Testis (tissue), 2 donors: ENCODE results near the gene GRM4.

Experiments
- POLR2A ChIP-seq: fragments of 450-650 bp; IDR thresholded peaks from one replicate; pipeline ENCODE4 v1.6.1; 2017; ENCODE audit warnings: antibody characterized with exemption, mild to moderate bottlenecking, moderate library complexity
- TF ChIP-seq, protein P1 (sequence below), 3 experiments: fragments of 450-650 bp in 2 of 3; fragments of 200-600 bp in 1 of 3; sonication (generic) in 1 of 3; IDR thresholded peaks; one replicate each; pipeline ENCODE4 v1.5.1; 2016 to 2019; ENCODE audit warnings: antibody characterized with exemption in 3 of 3, mild to moderate bottlenecking in 2 of 3, moderate library complexity in 1 of 3

DNA sequence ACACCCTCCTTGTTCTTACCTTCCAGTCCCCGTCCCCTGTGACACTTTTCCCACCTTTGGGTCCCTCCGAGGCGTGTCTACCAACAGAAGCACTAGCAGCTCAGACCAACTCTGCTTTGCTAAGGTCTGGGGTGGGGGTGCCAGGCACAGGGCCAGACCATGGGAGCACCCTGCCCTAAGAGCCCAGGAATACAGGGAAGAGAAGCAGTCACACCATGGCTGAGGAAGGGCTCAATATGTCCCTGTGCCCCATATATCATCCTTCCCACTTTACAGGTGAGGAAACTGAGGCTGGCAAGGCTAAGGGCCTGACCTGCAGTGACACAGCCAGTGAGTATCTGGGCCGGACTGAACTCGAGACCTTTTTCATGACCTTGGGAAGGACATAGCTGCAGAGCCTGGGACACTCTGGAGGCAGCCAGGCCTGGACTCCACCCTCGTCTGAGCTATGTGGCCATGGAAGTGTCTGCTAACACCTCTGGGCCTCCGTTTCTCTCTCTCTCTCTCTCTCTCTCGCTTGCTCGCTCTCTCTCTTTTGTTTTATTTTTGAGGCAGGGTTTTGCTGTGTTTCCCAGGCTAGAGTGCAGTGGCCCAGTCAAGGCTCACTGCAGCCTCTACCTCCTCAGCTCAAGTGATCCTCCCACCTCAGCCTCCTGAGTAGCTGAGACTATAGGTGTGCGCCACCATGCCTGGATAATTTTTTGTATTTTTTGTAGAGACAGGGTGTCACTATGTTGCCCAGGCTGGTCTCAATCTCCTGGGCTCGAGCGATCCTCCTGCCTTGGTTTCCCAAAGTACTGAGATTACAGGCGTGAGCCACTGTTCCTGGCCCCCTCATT lies 156.7 kb downstream of the GRM4 start:
- TF ChIP-seq, protein P1, sequence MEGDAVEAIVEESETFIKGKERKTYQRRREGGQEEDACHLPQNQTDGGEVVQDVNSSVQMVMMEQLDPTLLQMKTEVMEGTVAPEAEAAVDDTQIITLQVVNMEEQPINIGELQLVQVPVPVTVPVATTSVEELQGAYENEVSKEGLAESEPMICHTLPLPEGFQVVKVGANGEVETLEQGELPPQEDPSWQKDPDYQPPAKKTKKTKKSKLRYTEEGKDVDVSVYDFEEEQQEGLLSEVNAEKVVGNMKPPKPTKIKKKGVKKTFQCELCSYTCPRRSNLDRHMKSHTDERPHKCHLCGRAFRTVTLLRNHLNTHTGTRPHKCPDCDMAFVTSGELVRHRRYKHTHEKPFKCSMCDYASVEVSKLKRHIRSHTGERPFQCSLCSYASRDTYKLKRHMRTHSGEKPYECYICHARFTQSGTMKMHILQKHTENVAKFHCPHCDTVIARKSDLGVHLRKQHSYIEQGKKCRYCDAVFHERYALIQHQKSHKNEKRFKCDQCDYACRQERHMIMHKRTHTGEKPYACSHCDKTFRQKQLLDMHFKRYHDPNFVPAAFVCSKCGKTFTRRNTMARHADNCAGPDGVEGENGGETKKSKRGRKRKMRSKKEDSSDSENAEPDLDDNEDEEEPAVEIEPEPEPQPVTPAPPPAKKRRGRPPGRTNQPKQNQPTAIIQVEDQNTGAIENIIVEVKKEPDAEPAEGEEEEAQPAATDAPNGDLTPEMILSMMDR (IDR thresholded peaks at IDR 0.05) = no peak
- no peak for TF ChIP-seq POLR2A
